Measurements from ENCODE around the gene RETSAT. TPM values are rescaled to one million over a fixed set of nuclear protein-coding genes. Genes with fewer than 3 reads are reported as not detected.

RETSAT gene
- total and polyA plus RNA-seq, 2 of the 13 experiments (the other 11 are each of a cell fraction or from before 2014, with no cell fraction given), result 46.7 to 61.0 TPM

DNA sequence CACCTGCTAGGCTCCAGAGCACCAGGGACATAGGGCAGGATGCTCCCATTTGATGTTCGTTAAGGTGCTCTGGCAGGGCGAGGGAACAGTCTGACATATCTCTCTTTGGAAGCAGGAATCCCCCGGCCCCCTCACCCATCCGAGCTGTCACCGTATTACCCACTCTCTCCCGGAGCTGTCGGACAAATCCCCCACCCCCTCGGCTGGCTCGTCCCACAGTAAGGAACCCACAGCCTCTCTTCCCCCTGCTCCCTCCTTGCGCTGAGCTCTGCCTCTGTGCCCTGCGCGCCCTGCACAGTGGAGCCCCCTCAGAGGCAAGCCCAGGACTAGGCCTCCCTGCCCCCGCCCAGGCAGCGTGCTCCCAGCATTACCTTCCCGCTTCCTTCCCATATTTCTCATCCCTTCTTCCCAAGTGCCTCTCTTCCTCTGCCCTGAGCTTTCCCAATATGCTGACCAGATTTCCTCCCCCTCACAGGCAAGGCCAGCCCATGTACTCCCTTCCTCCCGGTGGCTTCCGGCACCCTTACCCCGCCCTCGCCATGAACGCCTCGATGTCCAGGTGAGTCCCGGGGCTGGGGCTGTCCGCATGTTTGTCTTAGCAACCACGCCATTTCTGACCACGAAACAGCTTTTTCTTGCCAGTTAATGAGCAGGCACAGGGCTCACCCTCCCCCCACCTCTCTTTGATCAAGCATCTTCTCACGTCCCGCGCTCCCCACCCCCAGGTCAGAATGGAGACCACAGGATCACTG lies 50.4 kb downstream of the RETSAT start (continued):
- TF ChIP-seq HNRNPK (IDR thresholded peaks at IDR 0.05; ENCODE audit: low read depth, low read length, poor library complexity, severe bottlenecking) (no peak), HNRNPLL (IDR thresholded peaks at IDR 0.05; ENCODE audit: low read depth, low read length, poor library complexity, severe bottlenecking) (peak; percentile 23), ZNF570 (CRISPR knock-in tag; IDR thresholded peaks at IDR 0.05; ENCODE audit: borderline replicate concordance) (no peak), KDM5B (CRISPR knock-in tag; IDR thresholded peaks at IDR 0.05; ENCODE audit: borderline replicate concordance) (no peak), BHLHE40 (IDR thresholded peaks at IDR 0.05; ENCODE audit: low read length) (no peak), SETDB1 (CRISPR knock-in tag; IDR thresholded peaks at IDR 0.05; ENCODE audit: borderline replicate concordance) (no peak), HDAC1 (CRISPR knock-in tag; IDR thresholded peaks at IDR 0.05) (no peak), NFKBIZ (CRISPR knock-in tag; IDR thresholded peaks at IDR 0.05) (no peak), NCOA1 (CRISPR knock-in tag; IDR thresholded peaks at IDR 0.05) (no peak), SPEN (CRISPR knock-in tag; IDR thresholded peaks at IDR 0.05; ENCODE audit: low read depth) (no peak), EZH2 (conservative IDR thresholded peaks at IDR 0.05; ENCODE audit: low read depth, low read length) (no peak), ZNF557 (CRISPR knock-in tag; IDR thresholded peaks at IDR 0.05) (no peak), TRAFD1 (CRISPR knock-in tag; IDR thresholded peaks at IDR 0.05; ENCODE audit: borderline replicate concordance) (no peak), CREM (IDR thresholded peaks at IDR 0.05) (no peak), CREM (CRISPR knock-in tag; IDR thresholded peaks at IDR 0.05) (no peak), PPARG (CRISPR knock-in tag; conservative IDR thresholded peaks at IDR 0.05) (no peak), ZBTB38 (CRISPR knock-in tag; IDR thresholded peaks at IDR 0.05) (peak; percentile 22), SALL1 (CRISPR knock-in tag; IDR thresholded peaks at IDR 0.05) (peak; percentile 28; the same call in 1 of the 2 replicates)
- TF ChIP-seq, protein P1, sequence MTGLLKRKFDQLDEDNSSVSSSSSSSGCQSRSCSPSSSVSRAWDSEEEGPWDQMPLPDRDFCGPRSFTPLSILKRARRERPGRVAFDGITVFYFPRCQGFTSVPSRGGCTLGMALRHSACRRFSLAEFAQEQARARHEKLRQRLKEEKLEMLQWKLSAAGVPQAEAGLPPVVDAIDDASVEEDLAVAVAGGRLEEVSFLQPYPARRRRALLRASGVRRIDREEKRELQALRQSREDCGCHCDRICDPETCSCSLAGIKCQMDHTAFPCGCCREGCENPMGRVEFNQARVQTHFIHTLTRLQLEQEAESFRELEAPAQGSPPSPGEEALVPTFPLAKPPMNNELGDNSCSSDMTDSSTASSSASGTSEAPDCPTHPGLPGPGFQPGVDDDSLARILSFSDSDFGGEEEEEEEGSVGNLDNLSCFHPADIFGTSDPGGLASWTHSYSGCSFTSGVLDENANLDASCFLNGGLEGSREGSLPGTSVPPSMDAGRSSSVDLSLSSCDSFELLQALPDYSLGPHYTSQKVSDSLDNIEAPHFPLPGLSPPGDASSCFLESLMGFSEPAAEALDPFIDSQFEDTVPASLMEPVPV (CRISPR knock-in tag; IDR thresholded peaks at IDR 0.05), result 0 out of 2 replicates have a peak, but pooled peaks have one; percentile 40
- TF ChIP-seq, protein P2, sequence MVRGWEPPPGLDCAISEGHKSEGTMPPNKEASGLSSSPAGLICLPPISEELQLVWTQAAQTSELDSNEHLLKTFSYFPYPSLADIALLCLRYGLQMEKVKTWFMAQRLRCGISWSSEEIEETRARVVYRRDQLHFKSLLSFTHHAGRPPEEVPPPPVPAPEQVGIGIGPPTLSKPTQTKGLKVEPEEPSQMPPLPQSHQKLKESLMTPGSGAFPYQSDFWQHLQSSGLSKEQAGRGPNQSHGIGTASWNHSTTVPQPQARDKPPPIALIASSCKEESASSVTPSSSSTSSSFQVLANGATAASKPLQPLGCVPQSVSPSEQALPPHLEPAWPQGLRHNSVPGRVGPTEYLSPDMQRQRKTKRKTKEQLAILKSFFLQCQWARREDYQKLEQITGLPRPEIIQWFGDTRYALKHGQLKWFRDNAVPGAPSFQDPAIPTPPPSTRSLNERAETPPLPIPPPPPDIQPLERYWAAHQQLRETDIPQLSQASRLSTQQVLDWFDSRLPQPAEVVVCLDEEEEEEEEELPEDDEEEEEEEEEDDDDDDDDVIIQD (CRISPR knock-in tag; IDR thresholded peaks at IDR 0.05; ENCODE audit: low read depth), result no peak
- TF ChIP-seq, protein P3, sequence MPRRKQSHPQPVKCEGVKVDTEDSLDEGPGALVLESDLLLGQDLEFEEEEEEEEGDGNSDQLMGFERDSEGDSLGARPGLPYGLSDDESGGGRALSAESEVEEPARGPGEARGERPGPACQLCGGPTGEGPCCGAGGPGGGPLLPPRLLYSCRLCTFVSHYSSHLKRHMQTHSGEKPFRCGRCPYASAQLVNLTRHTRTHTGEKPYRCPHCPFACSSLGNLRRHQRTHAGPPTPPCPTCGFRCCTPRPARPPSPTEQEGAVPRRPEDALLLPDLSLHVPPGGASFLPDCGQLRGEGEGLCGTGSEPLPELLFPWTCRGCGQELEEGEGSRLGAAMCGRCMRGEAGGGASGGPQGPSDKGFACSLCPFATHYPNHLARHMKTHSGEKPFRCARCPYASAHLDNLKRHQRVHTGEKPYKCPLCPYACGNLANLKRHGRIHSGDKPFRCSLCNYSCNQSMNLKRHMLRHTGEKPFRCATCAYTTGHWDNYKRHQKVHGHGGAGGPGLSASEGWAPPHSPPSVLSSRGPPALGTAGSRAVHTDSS (CRISPR knock-in tag; conservative IDR thresholded peaks at IDR 0.05), result no peak

Measured in HepG2 (cell line).